HepG2 (cell line): ENCODE data around the gene P2RX3. TPM values are rescaled to one million over a fixed set of nuclear protein-coding genes. Genes with fewer than 3 reads are reported as not detected.

Source experiments
- ATAC-seq: fragments of 200-7000 bp; cut with Tn5 transposase; 3 replicates; pipeline ENCODE4 v1.9.1; 2020; ENCODE audit warnings: mild to moderate bottlenecking, moderate library complexity
- BruUV-seq: library from RNA; stranded (reverse); fragments of 400-500 nt; replicated peaks from 2 replicates; lab custom pipeline; 2021; lab: Mats Ljungman, UMichigan
- CTCF ChIA-PET: fragments of 300-600 bp; formaldehyde crosslinking; extraction: SDS; loops from one replicate; lab custom pipeline; 2021; ENCODE audit warnings: low total read pairs, inconsistent platforms, low intra/inter-chr PET ratio; lab: Yijun Ruan, JAX
- POLR2A ChIA-PET: fragments of 350-600 bp; sonication (Branson Sonifier 250); formaldehyde crosslinking; loops from one replicate; lab custom pipeline; 2020; ENCODE audit warnings: antibody characterized with exemption, inconsistent platforms; lab: Yijun Ruan, JAX
- DNase-seq: peaks from one replicate; pipeline ENCODE4 v3.0.0-alpha.2; 2015; ENCODE audit warnings: low spot score
- FAIRE-seq: peaks from 3 replicates; lab custom pipeline; 2011; peaks lifted over from hg19 to GRCh38; lab: Jason Lieb, UNC
- H2AFZ ChIP-seq: one replicate; pipeline ENCODE4 v1.6.1; 2011; ENCODE audit warnings: low read length, inconsistent platforms
- H3K27ac ChIP-seq: fragments of 300-600 bp; 3 replicates; pipeline ENCODE4 v1.8.0; 2011; ENCODE audit warnings: mixed run types, mild to moderate bottlenecking, mixed read lengths, low read length, inconsistent platforms; ENCODE audit not compliant: insufficient read depth; ENCODE audit errors: extremely low read length
- H3K27me3 ChIP-seq, 2 experiments: fragments of 200-600 bp in 1 of 2; 2 replicates in 1 of 2; 3 replicates in 1 of 2; pipeline versions ENCODE4 v1.6.0 to v1.8.0; 2011; ENCODE audit warnings: low read length in 2 of 2, mild to moderate bottlenecking in 2 of 2, moderate library complexity in 2 of 2, inconsistent platforms in 1 of 2; ENCODE audit not compliant: insufficient read depth in 2 of 2, control insufficient read depth in 1 of 2
- H3K36me3 ChIP-seq, 2 experiments: fragments of 200-600 bp in 1 of 2; replicated peaks in 1 of 2; 2 replicates in 1 of 2; 3 replicates in 1 of 2; pipeline versions ENCODE4 v1.5.1 to v1.8.0; 2011; ENCODE audit warnings: low read length in 2 of 2, inconsistent platforms in 1 of 2; ENCODE audit not compliant: insufficient read depth in 2 of 2, control insufficient read depth in 1 of 2
- H3K4me1 ChIP-seq: 2 replicates; pipeline ENCODE4 v1.5.1; 2012; ENCODE audit warnings: low read length, inconsistent platforms; ENCODE audit not compliant: insufficient read depth
- H3K4me2 ChIP-seq: 2 replicates; pipeline ENCODE4 v1.6.0; 2011; ENCODE audit warnings: low read depth, low read length, inconsistent platforms
- H3K4me3 ChIP-seq, 3 experiments: fragments of 200-600 bp in 1 of 3; sonication (generic), shearing (Covaris generic) in 1 of 3; replicated peaks in 1 of 3; 2 replicates each; pipeline ENCODE4 v1.5.1; 2011 to 2016; ENCODE audit warnings: low read length in 3 of 3, inconsistent platforms in 2 of 3, low read depth in 2 of 3, mild to moderate bottlenecking in 2 of 3, control low read depth in 1 of 3, mixed read lengths in 1 of 3; ENCODE audit not compliant: insufficient read depth in 1 of 3
- H3K79me2 ChIP-seq: one replicate; pipeline ENCODE4 v1.6.1; 2011; ENCODE audit warnings: low read length, inconsistent platforms; ENCODE audit not compliant: insufficient read depth
- H3K9ac ChIP-seq: 2 replicates; pipeline ENCODE4 v1.6.0; 2011; ENCODE audit warnings: mild to moderate bottlenecking, low read depth, low read length, inconsistent platforms; ENCODE audit not compliant: insufficient read depth
- H3K9me3 ChIP-seq: 2 replicates; pipeline ENCODE4 v1.5.1; 2012; ENCODE audit warnings: mild to moderate bottlenecking, low read length
- H4K20me1 ChIP-seq: 2 replicates; pipeline ENCODE4 v1.6.0; 2011; ENCODE audit warnings: inconsistent platforms, mild to moderate bottlenecking, low read length, moderate library complexity; ENCODE audit not compliant: insufficient read depth
- NPAS2 ChIP-seq: sonication (generic); formaldehyde crosslinking; IDR thresholded peaks from 2 replicates; pipeline ENCODE4 v1.8.0; 2022; ENCODE audit warnings: mild to moderate bottlenecking, missing genetic modification reagents, borderline replicate concordance
- RXRB ChIP-seq: IDR thresholded peaks from 2 replicates; pipeline ENCODE4 v1.6.1; 2016; ENCODE audit warnings: borderline replicate concordance, missing genetic modification reagents, missing compliant biosample characterization
- SALL1 ChIP-seq: sonication (generic); formaldehyde crosslinking; IDR thresholded peaks from 2 replicates; pipeline ENCODE4 v1.8.0; 2022; ENCODE audit warnings: mild to moderate bottlenecking, missing genetic modification reagents
- ZNF629 ChIP-seq: sonication (generic); formaldehyde crosslinking; conservative IDR thresholded peaks from 2 replicates; pipeline ENCODE4 v1.5.0; 2020; ENCODE audit warnings: missing genetic modification reagents
- WGBS: methylation state at CpG from one replicate; pipeline ENCODE4 v1.1.6; 2017; ENCODE audit warnings: low lambda C conversion rate; 5-methylcytosine and 5-hydroxymethylcytosine counted together
- in situ Hi-C: cut with HindIII; loops from 2 replicates; pipeline ENCODE4 v1.10.0; 2017; ENCODE audit warnings: low pct_unique_long_range_greater_than_20kb; ENCODE audit not compliant: extremely low pct_ligation_motif_present
- intact Hi-C: fragments of 100-400 bp; cut with micrococcal nuclease; formaldehyde crosslinking; loops from one replicate; pipeline ENCODE4 v1.10.0; 2022; ENCODE audit not compliant: unreplicated experiment
- polyA plus RNA-seq, 8 experiments: library from polyadenylated mRNA; depleted of rRNA in 3 of 8; stranded (reverse) in 7 of 8; unstranded in 1 of 8; fragments of >200 nt; fragmentation: Illumina TruSeq in 4 of 8; extraction: Trizol in 4 of 8; gene quantifications; 2 replicates each; pipeline versions ENCODE4 v1.2.1 to v1.2.3, GENCODE V29; 2011 to 2016; ENCODE audit warnings: low read depth in 4 of 8, missing spikeins in 1 of 8, mixed read lengths in 1 of 8; ENCODE audit not compliant: insufficient read depth in 1 of 8
- total RNA-seq, 5 experiments: library from RNA; depleted of rRNA; stranded (reverse); fragments of >200 nt; fragmentation: Illumina TruSeq; extraction: Trizol; gene quantifications; 2 replicates each; pipeline ENCODE4 v1.2.3, GENCODE V29; 2016; ENCODE audit warnings: low read depth in 1 of 5

Gene P2RX3
- total and polyA plus RNA-seq, 2 of the 13 experiments (the other 11 are each of a cell fraction or from before 2014, with no cell fraction given) = 0.08 TPM; not detected in 1

- no peaks in the 10 kb centered on the region for H3K9me3 ChIP-seq
- H3K4me2 ChIP-seq = no peak overlapping the region
- FAIRE-seq (no peak), DNase-seq (no peak), ATAC-seq (no peak)
- peaks cover 0 to 6% of the 10 kb centered on the region in 2 experiments; a peak in 2 of 5 replicates for H3K27me3 ChIP-seq
- TF ChIP-seq RXRB (CRISPR knock-in tag) (no peak), ZNF629 (CRISPR knock-in tag) (peak; percentile 49)
- POLR2A ChIA-PET = no interaction called here
- in situ Hi-C loops (no loop called here), intact Hi-C loops (no loop called here)
- BruUV-seq = no TSS peak
- H3K36me3 ChIP-seq = no peaks in the 10 kb centered on the region
- CTCF ChIA-PET = no interaction called here
- H3K4me1 ChIP-seq = no peaks in the 10 kb centered on the region
- no peak overlapping the region for H3K27ac ChIP-seq
- H4K20me1 ChIP-seq = no peaks in the 10 kb centered on the region
- H2AFZ ChIP-seq = no peak overlapping the region
- 70% methylated on average over 8 of the region's 8 CpGs for WGBS
- no peaks in the 10 kb centered on the region for H3K79me2 ChIP-seq
- H3K4me3 ChIP-seq = no peak overlapping the region
- no peak overlapping the region for H3K9ac ChIP-seq
These were observed 69.9 kb downstream of the P2RX3 start for GRCh38 chr11:57407941-57408475.

- POLR2A ChIA-PET = no interaction called here
- intact Hi-C loops = no loop called here
- no peaks in the 10 kb centered on the region for H3K9me3 ChIP-seq
- no peak overlapping the region for H3K4me3 ChIP-seq
- WGBS = 20% methylated on average over 1 of the region's 2 CpGs
- no peaks in the 10 kb centered on the region for H3K79me2 ChIP-seq
- no peak overlapping the region for H2AFZ ChIP-seq
- BruUV-seq = no TSS peak
- DNase-seq (no peak), ATAC-seq (no peak), FAIRE-seq (no peak)
- H3K4me1 ChIP-seq = no peaks in the 10 kb centered on the region
- TF ChIP-seq NPAS2 (CRISPR knock-in tag) = no peak
- TF ChIP-seq SALL1 = no peak
- H3K36me3 ChIP-seq = no peaks in the 10 kb centered on the region
- no peak overlapping the region for H3K27ac ChIP-seq
- in situ Hi-C loops = no loop called here
- no peak overlapping the region for H3K4me2 ChIP-seq
- no peaks in the 10 kb centered on the region for H4K20me1 ChIP-seq
- peaks cover 0 to 6% of the 10 kb centered on the region in 2 experiments; a peak in 2 of 5 replicates for H3K27me3 ChIP-seq
- CTCF ChIA-PET = no interaction called here
- no peak overlapping the region for H3K9ac ChIP-seq
These were observed 70.6 kb downstream of the P2RX3 start for GRCh38 chr11:57408771-57409170.
